Erythroblast (primary cell): ENCODE results near the gene PKN2.

Experiments
- DNase-seq, 2 experiments: peaks; one replicate each; lab custom pipeline; 2025; lab: John Stamatoyannopoulos, UW
- GATA1 ChIP-seq: IDR thresholded peaks from 2 replicates; pipeline ENCODE4 v1.6.1; 2011; ENCODE audit warnings: low read depth, mild to moderate bottlenecking, control low read depth, low read length, moderate library complexity
- POLR2A ChIP-seq: IDR thresholded peaks from 2 replicates; pipeline ENCODE4 v1.6.1; 2011; ENCODE audit warnings: mild to moderate bottlenecking, low read length

PKN2 gene

DNA sequence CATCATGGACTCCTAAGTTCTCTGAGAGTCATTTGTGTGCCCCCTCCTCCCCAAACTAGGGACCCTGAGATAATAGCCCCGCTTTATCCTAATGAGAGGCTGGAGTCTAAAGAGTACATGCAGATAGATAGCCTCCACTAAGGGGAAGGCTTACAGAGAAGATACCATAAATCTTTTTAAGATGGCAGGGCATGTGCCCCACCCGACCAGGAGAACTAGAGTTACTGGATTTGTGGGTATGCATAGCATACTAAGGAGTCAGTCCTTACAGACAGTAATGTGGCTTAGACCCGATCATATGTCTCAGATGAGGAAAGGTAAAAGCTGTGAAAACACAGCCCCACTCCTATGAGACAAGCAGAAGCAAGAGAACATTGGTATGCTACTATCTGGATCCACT, 25.7 kb upstream of the PKN2 start:
- no peak for DNase-seq
- TF ChIP-seq POLR2A (no peak), GATA1 (no peak)

DNA sequence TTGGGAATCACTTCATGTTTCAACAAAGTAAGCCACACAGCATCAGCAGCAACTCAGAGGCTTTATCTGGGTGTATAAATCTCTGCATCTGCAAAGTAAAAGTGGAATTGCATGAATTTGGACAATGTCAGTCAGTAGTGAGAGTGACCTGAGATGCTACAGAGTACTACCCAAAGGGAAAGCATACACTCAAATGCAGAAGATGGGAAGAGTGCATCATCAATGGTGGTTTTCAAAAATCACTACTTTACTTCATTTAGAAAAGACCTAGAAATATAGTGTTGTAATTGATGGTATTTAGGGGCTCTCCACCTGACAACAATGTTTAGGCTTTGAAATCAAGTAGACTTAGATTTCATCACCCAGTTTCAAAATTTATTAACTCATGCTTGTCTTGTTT, 24.5 kb upstream of the PKN2 start:
- TF ChIP-seq POLR2A (no peak), GATA1 (no peak)
- no peak for DNase-seq

GRCh38 chr1:88661188-88661587, 22.9 kb upstream of the PKN2 start:
- no peak for DNase-seq
- TF ChIP-seq POLR2A, result no peak
- TF ChIP-seq GATA1, result no peak

DNA sequence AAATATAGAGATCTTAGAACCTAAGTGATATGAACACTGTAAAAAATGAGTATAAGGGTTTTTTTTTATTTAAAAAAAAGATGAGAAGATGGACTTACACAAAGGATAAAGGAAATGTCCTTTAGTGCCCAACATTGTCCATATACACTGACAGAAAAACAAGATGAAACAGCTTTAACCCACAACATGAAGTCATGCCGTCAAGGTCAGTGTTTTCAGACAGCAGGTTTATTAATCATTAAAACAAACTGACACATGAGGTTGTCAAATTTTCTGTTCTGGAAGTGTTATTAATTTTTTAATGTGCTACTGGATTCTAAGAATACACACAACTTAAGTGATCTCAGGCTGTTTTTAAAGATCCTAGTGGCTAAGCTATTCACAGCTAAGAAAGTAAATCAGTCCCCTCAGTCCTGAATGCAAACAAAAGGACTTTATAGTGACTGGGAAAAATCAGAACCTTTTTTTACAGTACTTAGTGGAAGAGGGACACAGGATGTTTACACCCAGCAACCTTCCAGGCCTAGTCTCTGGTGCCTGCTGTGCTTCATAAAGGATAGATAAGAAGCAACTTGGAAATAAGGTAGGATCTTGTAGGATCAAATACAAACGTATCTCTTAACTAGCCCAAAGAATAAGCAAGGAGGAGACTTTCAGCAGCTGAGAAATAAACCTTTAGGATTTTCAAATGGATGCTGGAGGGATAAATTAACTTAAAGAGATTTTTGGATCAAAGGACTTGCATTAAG, 21.9 kb upstream of the PKN2 start:
- TF ChIP-seq GATA1, result no peak
- TF ChIP-seq POLR2A, result no peak
- DNase-seq, result no peak

DNA sequence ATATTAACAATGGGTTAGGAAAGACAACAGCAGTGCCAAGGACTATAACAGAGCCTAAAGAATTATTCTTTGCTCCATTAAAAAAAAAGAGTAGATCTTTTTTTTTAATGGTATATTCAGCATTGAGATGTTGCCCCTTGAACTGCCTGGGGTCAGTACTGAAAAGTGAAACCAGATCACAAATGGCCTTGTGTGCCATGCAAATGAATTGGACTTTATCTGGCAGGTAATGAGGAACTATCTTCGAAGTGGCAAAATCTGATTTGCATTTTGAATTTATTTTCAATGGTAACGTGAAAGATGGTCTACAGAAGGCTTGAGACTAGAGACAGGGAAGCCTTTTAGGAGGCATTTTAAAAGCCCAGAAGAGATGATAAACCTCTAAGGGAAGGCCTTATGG, 21.4 kb upstream of the PKN2 start:
- TF ChIP-seq POLR2A, result no peak
- TF ChIP-seq GATA1, result no peak
- DNase-seq, result no peak

GRCh38 chr1:88668405-88668804, 15.7 kb upstream of the PKN2 start:
- no peak for TF ChIP-seq POLR2A
- no peak for TF ChIP-seq GATA1
- DNase-seq, result no peak

DNA sequence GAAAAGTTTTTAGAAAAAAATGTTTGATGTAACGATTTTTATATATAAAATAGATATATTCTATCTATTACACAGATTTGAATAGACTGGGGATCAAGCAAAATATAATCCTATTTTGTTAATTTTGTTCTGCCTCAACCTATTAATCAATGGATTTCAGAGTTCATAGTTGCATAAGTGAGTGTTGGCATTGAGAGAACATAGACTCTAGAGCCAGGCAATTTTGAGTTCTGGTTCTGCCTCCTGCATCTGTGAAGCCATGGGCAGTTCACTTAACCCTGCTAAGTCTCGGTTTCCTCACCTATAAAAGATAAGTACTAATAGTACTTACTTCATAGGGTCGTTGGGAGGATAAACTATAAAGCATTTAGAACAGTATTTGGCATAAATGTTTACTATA, 13.6 kb upstream of the PKN2 start:
- DNase-seq, result no peak
- no peak for TF ChIP-seq POLR2A
- TF ChIP-seq GATA1, result no peak

DNA sequence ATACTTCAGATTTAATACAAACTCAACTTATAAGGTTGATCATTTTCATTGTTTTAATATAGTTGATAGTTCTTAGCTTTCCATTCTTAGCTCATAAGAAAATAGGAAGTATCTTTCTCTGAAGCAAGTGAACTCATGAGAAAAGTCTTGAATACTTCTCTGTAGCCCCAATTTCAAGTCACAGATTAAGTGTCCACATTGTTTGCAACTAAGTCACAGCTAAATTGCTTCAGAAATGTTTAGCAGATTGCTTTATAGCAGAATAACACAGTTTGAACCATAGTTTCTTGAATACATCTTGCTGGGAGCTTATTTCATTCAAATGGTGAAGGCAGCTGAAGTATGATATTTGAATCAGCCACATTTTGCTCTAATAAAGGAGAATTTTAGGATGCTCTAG, 10.6 kb upstream of the PKN2 start:
- no peak for TF ChIP-seq POLR2A
- TF ChIP-seq GATA1, result no peak
- no peak for DNase-seq

GRCh38 chr1:88678405-88678804, 5.7 kb upstream of the PKN2 start:
- DNase-seq, result peak; percentile 70 to 84
- no peak for TF ChIP-seq POLR2A

DNA sequence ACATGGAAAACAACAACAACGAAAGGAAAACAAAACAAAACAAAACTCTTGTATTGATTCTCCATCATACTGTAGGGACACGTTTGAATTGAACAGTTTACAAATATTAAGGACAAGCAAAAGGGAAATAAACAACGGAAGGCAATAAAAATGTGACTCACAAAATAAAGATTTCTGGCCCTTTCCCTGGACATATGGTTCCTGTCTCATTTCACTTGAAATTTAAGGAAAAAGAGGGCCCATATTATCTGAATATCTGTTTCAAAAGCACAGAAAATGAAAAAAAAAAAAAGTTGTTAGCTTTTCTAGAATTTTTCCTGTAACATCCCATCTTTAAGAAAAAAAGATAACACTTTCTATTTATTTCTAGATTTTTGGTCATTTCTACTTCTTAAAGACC, 3.6 kb upstream of the PKN2 start:
- no peak for DNase-seq
- no peak for TF ChIP-seq POLR2A
- no peak for TF ChIP-seq GATA1

DNA sequence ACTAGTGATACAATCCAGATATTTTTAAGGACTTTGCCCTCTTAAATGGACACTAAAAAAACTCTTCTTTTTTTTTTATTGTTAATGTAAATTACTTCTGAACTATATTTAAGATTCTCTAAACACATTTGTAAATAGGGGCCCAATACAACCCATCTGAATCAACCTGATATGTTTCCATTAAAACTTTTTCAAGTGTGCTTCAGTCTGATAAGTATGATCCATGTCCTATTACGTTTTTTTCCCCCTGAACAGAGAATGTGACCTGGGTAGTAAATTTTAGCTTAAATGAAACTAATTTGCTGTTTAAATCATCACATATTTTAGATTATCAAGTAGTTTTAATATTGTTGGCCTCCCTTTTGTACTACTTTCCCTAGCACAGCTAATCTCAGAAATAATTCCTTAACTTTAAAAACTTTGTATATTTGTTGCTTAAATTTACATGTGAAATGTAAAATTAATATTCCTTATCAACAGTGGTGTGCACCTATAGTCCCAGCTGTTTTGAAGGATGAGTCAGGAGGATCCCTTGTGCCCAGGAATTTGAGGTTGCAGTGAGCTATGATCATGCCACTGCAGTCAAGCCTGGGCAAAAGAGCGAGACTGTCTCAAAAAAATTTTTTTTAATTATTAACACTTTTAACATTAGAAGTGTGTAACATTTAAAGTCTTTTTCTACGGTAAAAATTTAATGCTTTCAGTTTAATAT, 3.0 kb upstream of the PKN2 start:
- TF ChIP-seq POLR2A, result no peak
- TF ChIP-seq GATA1, result no peak
- peak; percentile 46 to 74 for DNase-seq

DNA sequence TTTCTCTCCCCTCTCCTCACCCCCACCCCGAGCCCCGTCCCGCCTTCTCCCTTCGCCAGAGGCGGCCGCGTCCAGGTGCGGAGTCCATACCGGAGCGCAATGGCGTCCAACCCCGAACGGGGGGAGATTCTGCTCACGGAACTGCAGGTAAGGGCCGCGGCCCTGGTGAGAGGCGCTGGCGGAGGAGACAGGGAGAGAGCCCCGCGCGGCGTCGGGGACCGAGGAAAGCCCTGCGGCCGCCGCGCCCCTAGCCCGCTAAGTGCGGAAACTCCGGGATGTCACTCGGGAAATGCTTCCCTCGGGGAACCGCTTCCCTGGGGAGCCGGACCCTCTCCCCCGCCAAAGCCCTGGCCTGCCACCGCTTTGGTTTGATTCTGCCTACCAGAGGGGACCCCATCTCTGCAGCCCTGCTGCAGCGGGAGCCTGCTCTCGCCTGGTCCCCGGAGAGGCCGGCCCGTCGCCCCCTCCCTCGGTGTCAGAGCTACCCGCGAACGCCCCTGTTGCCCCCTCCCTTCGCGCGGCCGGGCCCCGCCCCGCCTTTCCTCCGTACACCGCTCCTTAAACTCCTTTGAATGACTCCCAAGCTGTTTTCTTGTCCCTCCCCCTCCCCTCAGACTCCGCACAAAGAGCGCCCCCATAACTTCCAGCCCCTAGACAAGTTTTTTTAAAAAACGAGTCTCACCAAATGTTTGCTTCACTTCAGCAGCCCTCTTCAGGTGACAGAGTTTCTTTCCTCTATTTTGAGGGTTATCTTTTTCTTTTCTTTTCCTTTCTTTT, 597 bp downstream of the PKN2 start:
- no peak for TF ChIP-seq GATA1
- DNase-seq, result peak; percentile 84 to 87

- no peak for TF ChIP-seq GATA1
- no peak for TF ChIP-seq POLR2A
- DNase-seq, result peak; percentile 59 to 72
These were observed 1.2 kb downstream of the PKN2 start for GRCh38 chr1:88685259-88685620.

DNA sequence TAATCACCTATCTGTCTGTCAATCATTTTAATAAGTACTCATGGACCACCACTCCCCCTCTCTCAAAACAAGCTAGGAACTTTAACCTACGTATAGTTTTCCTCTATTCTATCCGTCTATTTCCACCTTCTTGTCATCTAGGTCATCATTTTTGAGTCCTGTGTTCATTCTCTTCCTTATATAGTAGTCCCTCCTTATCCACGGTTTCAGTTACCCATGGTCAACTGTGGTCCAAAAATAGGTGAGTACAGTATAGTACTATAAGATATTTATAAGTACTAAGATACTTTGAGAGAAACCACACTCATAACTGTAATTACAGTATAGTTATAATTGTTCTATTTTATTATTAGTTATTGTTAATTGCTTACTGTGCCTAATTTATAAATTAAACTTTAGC, 7.5 kb downstream of the PKN2 start:
- no peak for DNase-seq
- TF ChIP-seq GATA1 (no peak), POLR2A (no peak)
